GM21529 (cell line): ENCODE data around the gene UGT1A1.
"Not testable (repeated sequence)": the region's sequence is repeated elsewhere in the genome, so short reads cannot be mapped to it uniquely, and the experiment has no call there.

ENCODE experiments used
- ATAC-seq: cut with Tn5 transposase; IDR thresholded peaks from one replicate; pipeline ENCODE4 v1.9.1; 2021; ENCODE audit not compliant: unreplicated experiment

Gene UGT1A1

DNA sequence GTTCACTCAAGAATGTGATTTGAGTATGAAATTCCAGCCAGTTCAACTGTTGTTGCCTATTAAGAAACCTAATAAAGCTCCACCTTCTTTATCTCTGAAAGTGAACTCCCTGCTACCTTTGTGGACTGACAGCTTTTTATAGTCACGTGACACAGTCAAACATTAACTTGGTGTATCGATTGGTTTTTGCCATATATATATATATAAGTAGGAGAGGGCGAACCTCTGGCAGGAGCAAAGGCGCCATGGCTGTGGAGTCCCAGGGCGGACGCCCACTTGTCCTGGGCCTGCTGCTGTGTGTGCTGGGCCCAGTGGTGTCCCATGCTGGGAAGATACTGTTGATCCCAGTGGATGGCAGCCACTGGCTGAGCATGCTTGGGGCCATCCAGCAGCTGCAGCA, at the start of gene UGT1A1:
TSS of gene UGT1A1 (plus strand) at position 228 of the 400 bp plus-strand sequence. CDS start at position 246, 18 bp downstream.
- ATAC-seq = no peak

DNA sequence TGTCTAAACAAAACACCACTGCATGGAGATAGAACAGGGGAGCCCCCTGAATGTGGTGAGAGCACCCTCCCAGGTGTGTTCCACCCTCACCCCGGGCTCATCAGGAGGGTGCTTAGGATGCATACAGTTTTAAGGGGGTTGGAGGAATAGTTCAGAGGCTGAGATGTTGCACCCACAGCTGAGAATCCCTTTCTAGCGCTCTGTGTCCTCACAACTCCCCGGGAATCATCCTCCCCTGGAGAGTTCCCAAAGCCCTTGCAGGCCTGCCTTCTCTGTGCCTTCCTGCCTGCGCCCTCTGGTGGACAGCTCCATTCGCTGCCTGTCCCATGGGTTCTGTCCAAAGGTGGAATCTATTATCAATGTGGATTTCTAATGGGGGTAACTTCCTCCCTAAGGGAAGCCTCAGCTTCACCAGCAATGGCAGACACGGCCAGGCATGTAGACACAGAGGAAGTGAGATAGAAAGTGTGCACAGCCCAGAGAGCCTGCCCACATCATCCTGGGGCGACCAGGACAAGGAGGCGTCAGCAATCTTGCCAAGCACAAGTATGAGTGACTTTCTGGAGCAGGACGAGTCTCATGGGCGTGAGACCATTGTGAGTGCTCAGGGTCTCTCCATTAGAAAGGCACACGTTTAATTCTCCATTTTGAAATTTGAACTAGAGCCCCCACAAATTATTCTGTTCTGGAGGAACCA, 48.6 kb upstream of the UGT1A1 start:
- peak; percentile 59 for ATAC-seq

DNA sequence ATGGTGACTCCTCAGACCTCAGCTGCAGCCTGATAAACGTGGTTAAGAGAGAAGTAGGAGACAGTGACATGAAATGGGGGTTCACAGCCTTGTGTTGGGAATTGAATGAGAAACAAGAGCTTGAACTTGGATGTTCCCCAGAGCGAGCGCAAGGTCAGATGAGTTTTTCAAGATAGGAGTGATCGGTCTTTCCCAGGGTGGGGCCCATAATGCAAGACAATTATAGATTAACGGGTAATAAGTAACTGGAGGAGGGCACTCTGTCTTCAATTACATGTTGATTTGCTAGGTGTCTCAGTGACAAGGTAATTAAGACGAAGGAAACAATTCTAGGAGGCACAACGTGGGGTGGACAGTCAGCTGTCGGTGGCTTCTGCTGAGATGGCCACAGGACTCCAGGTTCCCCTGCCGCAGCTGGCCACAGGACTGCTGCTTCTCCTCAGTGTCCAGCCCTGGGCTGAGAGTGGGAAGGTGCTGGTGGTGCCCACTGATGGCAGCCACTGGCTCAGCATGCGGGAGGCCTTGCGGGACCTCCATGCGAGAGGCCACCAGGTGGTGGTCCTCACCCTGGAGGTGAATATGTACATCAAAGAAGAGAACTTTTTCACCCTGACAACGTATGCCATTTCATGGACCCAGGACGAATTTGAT, 47.3 kb upstream of the UGT1A1 start, which contains the start of gene UGT1A5:
TSS of gene UGT1A5 (plus strand) at position 297 of the 651 bp plus-strand sequence. CDS start at position 382, 85 bp downstream.
- ATAC-seq = no peak

DNA sequence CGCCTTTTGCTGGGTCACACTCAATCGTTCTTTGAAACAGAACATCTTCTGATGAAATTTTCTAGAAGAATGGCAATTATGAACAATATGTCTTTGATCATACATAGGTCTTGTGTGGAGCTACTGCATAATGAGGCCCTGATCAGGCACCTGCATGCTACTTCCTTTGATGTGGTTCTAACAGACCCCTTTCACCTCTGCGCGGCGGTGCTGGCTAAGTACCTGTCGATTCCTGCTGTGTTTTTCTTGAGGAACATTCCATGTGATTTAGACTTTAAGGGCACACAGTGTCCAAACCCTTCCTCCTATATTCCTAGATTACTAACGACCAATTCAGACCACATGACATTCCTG, 46.8 kb upstream of the UGT1A1 start:
- no peak for ATAC-seq

DNA sequence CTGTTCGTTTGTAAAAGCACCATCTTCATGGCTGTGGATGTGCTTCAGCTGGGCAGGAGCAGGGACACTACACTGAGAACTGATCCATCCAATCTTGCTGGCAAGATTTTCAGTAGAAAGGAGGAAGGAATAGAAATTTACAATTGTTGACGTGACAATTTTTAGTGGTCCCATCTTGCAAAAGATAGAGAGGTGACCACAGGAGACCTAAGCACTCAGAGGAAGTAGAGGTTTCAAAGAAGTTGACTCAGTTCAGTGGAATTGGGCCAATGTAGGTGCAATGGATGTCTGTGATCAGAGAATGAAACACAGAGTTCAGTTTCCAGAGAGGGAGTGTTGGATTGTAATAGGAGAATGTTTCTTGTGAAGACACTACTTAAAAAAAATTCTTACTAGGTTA, 45.9 kb upstream of the UGT1A1 start:
- no peak for ATAC-seq

DNA sequence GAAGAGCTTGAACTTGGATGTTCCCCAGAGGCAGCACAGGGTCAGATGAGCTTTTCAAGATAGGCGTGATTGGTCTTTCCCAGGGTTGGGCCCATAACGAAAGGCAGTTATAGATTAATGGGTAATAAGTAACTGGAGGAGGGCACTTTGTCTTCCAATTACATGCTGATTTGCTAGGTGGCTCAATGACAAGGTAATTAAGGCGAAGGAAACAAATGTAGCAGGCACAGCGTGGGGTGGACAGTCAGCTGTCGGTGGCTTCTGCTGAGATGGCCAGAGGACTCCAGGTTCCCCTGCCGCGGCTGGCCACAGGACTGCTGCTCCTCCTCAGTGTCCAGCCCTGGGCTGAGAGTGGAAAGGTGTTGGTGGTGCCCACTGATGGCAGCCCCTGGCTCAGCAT, 41.5 kb upstream of the UGT1A1 start, which contains the start of gene UGT1A4:
TSS of gene UGT1A4 (plus strand) at position 185 of the 400 bp plus-strand sequence. CDS start at position 270, 85 bp downstream.
- no peak for ATAC-seq

DNA sequence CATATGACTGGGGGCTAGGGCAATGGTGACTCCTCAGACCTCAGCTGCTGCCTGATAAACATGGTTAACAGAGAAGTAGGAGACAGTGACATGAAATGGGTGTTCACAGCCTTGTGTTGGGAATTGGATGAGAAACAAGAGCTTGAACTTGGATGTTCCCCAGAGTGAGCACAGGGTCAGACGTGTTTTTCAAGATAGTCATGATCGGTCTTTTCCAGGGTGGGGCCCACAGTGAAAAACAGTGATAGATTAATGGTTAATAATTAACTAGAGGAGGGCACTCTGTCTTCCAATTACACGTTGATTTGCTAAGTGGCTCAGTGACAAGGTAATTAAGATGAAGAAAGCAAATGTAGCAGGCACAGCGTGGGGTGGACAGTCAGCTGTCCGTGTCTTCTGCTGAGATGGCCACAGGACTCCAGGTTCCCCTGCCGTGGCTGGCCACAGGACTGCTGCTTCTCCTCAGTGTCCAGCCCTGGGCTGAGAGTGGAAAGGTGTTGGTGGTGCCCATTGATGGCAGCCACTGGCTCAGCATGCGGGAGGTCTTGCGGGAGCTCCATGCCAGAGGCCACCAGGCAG, 31.3 kb upstream of the UGT1A1 start, which contains the start of gene UGT1A3:
TSS of gene UGT1A3 (plus strand) at position 320 of the 579 bp plus-strand sequence. CDS start at position 405, 85 bp downstream.
- ATAC-seq = no peak

DNA sequence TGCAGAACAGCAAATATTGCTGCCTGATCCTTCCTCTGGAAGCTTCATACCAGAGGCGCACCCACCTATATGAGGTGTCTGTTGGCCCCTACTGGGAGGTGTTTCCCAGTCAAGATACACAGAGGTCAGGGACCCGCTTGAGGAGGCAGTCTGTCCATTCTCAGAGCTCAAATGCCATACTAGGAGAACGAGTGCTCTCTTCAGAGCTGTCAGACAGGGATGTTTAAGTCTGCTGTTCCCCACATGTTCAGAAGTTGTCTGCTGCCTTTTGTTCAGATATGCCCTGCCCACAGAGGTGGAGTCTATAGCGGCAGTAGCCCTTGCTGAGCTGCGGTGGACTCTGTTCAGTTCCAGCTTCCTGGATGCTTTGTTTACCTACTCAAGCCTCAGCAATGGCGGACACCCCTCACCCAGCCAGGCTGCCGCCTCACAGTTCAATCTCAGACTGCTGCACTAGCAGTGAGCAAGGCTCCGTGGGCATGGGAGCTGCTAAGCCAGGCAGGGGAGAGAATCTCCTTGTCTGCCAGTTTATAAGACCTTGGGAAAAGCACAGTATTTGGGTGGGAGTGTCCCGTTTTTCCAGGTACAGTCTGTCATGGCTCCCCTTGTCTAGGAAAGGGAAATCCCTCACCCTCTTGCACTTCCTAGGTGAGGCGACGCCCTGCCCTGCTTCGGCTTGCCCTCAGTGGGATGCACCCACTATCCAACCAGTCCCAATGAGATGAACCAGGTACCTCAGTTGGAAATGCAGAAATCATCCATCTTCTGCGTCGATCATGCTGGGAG, 23.0 kb upstream of the UGT1A1 start:
- ATAC-seq = not testable (repeated sequence)

DNA sequence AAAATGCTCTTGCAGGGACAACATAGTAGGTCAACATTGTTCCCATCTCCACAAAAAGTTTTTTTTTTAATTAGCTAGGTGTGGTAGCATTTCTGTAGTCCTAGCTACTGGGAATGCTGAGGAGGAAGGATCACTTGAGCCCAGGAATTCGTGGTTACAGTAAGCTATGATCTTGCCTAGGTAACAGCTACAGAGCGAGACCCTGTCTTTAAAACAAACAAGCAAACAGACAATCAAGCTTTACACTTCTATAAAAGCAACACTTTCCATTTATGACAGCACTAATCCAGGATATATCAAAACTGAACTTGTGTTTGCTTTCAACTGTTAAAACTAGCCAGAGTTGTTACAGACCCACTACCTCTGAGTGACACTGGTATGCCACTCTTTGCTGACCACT, 19.2 kb upstream of the UGT1A1 start:
- ATAC-seq = no peak

DNA sequence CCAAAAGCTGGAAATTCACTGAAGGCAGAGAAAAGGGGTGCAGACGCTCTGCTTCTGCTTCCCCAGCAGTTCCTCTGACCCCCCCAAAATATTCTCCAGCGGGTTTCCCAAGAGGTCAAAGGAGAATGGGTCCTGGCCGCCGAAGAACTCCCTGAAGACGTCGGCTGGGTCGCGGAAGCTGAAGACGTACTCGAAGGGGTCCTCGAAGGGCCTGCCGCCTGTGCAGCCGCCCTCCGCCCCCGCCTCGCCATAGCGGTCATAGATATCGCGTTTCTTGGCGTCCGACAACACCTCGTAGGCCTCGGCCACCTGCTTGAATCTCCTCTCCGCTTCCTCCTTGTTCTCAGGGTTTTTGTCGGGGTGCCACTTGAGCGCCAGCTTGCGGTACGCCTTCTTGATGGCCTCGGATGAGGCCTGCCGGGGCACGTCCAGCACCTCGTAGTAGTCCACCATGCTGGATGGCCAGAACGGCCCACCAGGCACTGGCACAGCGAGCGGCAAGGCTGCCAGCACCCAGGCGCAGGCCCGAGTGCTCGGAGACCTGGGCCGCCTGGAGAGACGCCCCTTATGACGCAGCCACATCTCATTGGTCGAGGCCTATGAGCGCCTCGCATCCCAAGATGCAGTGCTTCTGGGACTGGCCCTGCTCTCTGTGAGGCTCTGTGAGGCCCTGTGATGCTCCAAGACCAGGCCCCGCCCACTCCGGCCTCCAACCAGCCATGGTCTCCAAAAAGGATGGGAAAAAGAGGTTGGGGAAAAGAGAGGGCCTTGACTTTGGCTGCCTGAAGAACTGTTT, 16.4 kb upstream of the UGT1A1 start:
- ATAC-seq = no peak

DNA sequence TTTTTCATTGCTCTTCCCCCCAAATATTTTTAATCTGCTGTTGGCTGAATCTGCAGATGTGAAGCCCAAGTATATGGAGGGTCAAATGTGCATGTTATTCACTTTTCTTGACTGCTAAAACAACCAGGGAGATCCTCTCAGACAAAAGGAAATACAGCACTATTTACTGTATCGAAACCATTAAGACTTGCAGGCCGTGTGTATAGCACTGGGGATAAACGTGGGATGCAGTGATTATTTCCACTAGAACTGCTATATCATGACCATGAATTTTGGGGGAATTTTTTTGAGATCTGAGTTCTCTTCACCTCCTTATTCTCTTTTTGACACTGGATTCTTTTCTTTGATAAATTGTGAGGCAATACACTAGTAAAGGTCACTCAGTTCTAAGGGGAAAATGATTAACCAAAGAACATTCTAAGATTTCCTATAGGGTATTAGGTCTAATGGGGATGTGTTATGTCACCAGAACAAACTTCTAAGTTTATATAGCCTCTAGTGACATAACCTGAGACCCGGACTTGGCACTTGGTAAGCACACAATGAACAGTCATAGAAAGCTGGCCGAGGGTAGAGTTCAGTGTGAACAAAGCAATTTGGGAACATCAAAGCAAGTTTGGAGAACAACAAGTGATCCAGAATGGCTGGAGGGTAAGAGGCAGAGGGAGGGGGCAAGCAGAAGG, 14.9 kb upstream of the UGT1A1 start:
- ATAC-seq = no peak

DNA sequence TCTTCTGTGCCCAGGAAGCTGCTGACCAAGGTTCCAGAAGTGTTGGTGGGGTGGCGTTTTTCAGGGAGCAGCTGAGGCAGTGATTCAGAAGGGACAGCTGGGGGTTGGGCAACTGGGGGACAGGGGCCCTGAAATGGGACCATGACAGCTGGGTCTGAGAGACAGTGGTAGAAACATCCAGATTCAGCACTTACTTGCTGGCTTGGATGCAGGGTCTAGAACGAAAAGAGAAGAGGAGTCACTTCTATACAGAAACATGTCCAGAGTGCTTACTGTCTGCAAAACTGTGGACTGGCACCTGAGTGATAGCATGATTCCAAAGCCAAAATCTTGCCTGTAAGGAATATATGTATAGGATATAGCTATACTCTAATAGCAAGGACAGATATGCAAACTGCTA, 14.2 kb upstream of the UGT1A1 start:
- ATAC-seq = not testable (repeated sequence)

DNA sequence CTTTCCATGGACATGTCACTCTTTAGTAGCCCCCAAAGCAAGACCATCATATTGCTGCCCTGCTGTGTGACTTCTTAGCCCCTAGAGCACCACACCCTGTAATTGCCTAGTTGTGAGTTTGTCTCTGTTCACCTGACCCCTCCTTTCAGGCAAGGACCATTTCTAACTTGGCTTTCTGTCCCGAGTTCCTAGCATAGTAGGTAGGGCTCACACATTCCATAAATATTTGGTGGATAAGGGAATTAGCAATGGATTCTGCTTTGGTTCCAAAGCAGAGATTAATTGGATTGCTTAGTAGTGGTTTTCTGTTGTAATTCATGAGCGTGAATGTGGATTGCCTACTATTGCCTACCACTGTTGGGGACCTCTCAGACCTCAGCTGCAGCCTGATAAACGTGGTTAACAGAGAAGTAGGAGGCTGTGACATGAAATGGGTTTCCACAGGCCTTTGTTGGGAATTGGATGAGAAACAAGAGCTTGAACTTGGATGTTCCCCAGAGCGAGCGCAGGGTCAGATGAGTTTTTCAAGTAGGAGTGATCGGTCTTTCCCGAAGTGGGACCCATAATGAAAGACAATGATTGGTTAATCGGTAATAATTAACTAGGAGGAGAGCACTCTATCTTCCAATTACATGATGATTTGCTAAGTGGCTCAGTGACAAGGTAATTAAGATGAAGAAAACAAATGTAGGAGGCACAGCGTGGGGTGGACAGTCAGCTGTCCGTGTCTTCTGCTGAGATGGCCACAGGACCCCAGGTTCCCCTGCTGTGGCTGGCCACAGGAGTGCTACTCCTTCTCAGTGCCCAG, 13.4 kb upstream of the UGT1A1 start:
- no peak for ATAC-seq

DNA sequence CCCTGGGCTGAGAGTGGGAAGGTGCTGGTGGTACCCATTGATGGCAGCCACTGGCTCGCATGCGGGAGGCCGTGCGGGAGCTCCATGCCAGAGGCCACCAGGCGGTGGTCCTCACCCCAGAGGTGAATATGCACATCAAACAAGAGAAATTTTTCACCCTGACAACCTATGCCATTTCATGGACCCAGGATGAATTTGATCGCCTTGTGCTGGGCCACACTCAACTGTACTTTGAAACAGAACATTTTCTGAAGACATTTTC, 12.9 kb upstream of the UGT1A1 start:
- no peak for ATAC-seq

DNA sequence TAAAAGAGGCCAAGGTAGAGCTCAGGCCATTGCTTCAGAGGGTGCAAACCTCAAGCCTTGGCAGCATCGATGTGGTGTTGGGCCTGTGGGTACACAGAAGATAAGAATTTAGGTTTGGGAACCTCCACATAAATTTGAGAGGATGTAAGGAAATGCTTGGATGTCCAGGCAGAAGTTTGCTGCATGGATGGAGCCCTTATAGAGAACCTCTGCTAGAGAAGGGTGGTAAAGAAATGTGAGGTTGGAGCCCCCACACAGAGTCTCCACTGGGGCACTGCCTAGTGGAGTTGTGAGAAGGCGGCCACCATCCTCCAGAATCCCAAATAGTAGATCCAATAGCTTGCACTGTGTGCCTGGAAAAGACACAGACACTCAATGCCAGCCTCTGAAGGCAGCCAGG, 9.4 kb upstream of the UGT1A1 start:
- not testable (repeated sequence) for ATAC-seq

DNA sequence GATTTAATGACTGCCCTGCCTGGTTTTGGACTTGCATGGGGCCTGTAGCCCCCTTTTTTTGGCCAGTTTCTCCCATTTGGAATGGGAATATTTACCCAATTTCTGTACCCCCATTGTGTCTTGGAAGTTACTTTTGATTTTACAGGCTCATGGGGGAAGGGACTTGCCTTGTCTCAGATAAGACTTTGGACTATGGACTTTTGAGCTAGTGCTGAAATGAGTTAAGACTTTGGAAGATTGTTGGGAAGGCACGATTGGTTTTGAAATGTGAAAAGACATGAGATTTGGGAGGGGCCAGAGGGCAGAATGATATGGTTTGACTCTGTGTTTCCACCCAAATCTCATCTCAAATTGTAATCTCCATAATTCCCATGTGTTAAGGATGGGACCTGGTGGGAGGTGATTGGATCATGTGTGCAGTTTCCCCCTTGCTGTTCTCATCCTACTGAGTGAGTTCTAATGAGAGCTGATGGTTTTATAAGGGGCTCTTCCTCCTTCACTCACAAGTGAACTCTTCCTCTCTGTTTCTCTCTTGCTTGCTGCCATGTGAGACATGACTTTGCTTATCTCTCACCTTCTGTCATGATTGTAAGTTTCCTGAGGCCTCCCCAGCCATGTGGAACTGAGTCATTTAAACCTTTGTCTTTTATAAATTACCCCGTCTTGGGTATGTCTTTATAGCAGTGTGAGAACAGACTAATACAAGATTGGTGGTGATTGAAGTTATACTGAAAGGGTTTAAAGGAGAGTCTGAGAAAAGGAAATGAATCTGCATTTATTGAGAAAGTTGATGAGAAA, 8.7 kb upstream of the UGT1A1 start:
- ATAC-seq = not testable (repeated sequence)

DNA sequence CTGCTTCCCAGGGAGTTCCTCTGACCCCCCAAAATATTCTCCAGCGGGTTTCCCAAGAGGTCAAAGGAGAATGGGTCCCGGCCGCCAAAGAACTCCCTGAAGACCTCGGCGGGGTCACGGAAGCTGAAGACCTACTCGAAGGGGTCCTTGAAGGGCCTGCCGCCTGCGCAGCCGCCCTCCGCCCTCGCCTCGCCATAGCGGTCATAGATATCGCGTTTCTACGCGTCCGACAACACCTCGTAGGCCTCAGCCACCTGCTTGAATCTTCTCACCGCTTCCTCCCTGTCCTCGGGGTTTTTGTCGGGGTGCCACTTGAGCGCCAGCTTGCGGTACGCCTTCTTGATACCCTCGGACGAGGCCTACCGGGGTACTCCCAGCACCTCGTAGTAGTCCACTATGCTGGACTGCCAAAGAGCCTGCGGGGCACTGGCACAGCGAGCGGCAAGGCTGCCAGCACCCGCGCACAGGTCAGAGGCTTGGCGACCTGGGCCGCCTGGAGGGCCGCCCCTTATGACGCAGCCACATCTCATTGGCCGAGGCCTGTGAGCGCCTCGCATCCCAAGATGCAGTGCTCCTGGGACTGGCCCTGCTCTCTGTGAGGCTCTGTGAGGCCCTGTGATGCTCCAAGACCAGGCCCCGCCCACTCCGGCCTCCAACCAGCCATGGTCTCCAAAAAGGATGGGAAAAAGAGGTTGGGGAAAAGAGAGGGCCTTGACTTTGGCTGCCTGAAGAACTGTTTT, 5.0 kb upstream of the UGT1A1 start:
- no peak for ATAC-seq
